H9 (cell line): ENCODE results near the gene RTP3. TPM values are rescaled to one million over a fixed set of nuclear protein-coding genes. Genes with fewer than 3 reads are reported as not detected.

ENCODE experiments used
- DNase-seq: peaks from one replicate; pipeline ENCODE4 v3.0.0-alpha.2; 2017
- H2AFZ ChIP-seq: one replicate; pipeline ENCODE4 v1.6.1; 2013; ENCODE audit warnings: mild to moderate bottlenecking, low read length, control low read depth, moderate library complexity
- H2AK5ac ChIP-seq: 2 replicates; pipeline ENCODE4 v1.6.1; 2013; ENCODE audit warnings: low read length, control low read depth, mixed read lengths; ENCODE audit not compliant: insufficient read length
- H2BK120ac ChIP-seq: one replicate; pipeline ENCODE4 v1.6.1; 2013; ENCODE audit warnings: low read depth, mild to moderate bottlenecking, low read length, control low read depth, inconsistent platforms; ENCODE audit not compliant: poor library complexity, severe bottlenecking
- H2BK12ac ChIP-seq: 2 replicates; pipeline ENCODE4 v1.6.1; 2013; ENCODE audit warnings: low read length, control low read depth, mixed read lengths, low read depth; ENCODE audit not compliant: insufficient read length
- H2BK15ac ChIP-seq: 2 replicates; pipeline ENCODE4 v1.6.1; 2013; ENCODE audit warnings: low read depth, low read length, control low read depth
- H2BK20ac ChIP-seq: one replicate; pipeline ENCODE4 v1.6.1; 2013; ENCODE audit warnings: low read depth, mild to moderate bottlenecking, low read length, control low read depth, inconsistent platforms; ENCODE audit not compliant: poor library complexity, severe bottlenecking
- H2BK5ac ChIP-seq: 2 replicates; pipeline ENCODE4 v1.6.1; 2013; ENCODE audit warnings: low read length, control low read depth, mixed read lengths; ENCODE audit not compliant: insufficient read length
- H3K14ac ChIP-seq: 2 replicates; pipeline ENCODE4 v1.6.1; 2013; ENCODE audit warnings: low read length, control low read depth; ENCODE audit not compliant: insufficient read depth
- H3K18ac ChIP-seq: 2 replicates; pipeline ENCODE4 v1.6.1; 2013; ENCODE audit warnings: low read depth, mild to moderate bottlenecking, mixed read lengths, low read length, control low read depth; ENCODE audit not compliant: insufficient read length
- H3K23ac ChIP-seq: 2 replicates; pipeline ENCODE4 v1.6.1; 2013; ENCODE audit warnings: low read length, control low read depth, mixed read lengths, low read depth; ENCODE audit not compliant: insufficient read length
- H3K23me2 ChIP-seq: 2 replicates; pipeline ENCODE4 v1.6.1; 2013; ENCODE audit warnings: low read depth, mild to moderate bottlenecking, mixed read lengths, low read length, control low read depth; ENCODE audit not compliant: insufficient read length, poor library complexity, severe bottlenecking
- H3K27ac ChIP-seq: 2 replicates; pipeline ENCODE4 v1.5.1; 2013; ENCODE audit warnings: low read length, control low read depth, mixed read lengths, low read depth; ENCODE audit not compliant: insufficient read length
- H3K27me3 ChIP-seq: 2 replicates; pipeline ENCODE4 v1.6.1; 2013; ENCODE audit warnings: low read length, control low read depth, inconsistent platforms; ENCODE audit not compliant: insufficient read depth
- H3K4ac ChIP-seq: 2 replicates; pipeline ENCODE4 v1.6.1; 2013; ENCODE audit warnings: low read depth, mild to moderate bottlenecking, control low read depth, inconsistent platforms, low read length, moderate library complexity
- H3K4me1 ChIP-seq: 2 replicates; pipeline ENCODE4 v1.6.1; 2013; ENCODE audit warnings: low read length, control low read depth, inconsistent platforms; ENCODE audit not compliant: insufficient read depth
- H3K4me2 ChIP-seq: 2 replicates; pipeline ENCODE4 v1.6.1; 2013; ENCODE audit warnings: low read length, control low read depth, mixed read lengths; ENCODE audit not compliant: insufficient read length, insufficient read depth
- H3K56ac ChIP-seq: 2 replicates; pipeline ENCODE4 v1.6.1; 2013; ENCODE audit warnings: low read depth, mild to moderate bottlenecking, mixed read lengths, low read length, control low read depth; ENCODE audit not compliant: insufficient read length
- H3K79me1 ChIP-seq: 2 replicates; pipeline ENCODE4 v1.6.1; 2013; ENCODE audit warnings: low read depth, mild to moderate bottlenecking, moderate library complexity, low read length, control low read depth, inconsistent platforms; ENCODE audit not compliant: insufficient read depth, poor library complexity, severe bottlenecking
- H3K79me2 ChIP-seq: 2 replicates; pipeline ENCODE4 v1.6.1; 2013; ENCODE audit warnings: low read length, control low read depth, inconsistent platforms; ENCODE audit not compliant: insufficient read depth
- H3K9ac ChIP-seq: 2 replicates; pipeline ENCODE4 v1.6.1; 2013; ENCODE audit warnings: low read length, control low read depth, mixed read lengths; ENCODE audit not compliant: insufficient read length; ENCODE audit errors: extremely low read depth
- H3K9me3 ChIP-seq: one replicate; pipeline ENCODE4 v1.6.1; 2013; ENCODE audit warnings: low read depth, low read length, inconsistent platforms; ENCODE audit not compliant: control insufficient read depth
- H3T11ph ChIP-seq: one replicate; pipeline ENCODE4 v1.6.1; 2013; ENCODE audit warnings: mild to moderate bottlenecking, low read length, control low read depth, inconsistent platforms
- H4K20me1 ChIP-seq: one replicate; pipeline ENCODE4 v1.6.1; 2013; ENCODE audit not compliant: control insufficient read depth, insufficient read length, insufficient read depth
- H4K5ac ChIP-seq: 2 replicates; pipeline ENCODE4 v1.6.1; 2013; ENCODE audit warnings: low read depth, mild to moderate bottlenecking, mixed read lengths, low read length, control low read depth; ENCODE audit not compliant: insufficient read length
- H4K8ac ChIP-seq: replicated peaks from 2 replicates; pipeline ENCODE4 v1.6.1; 2013; ENCODE audit warnings: low read length, control low read depth, mixed read lengths, low read depth; ENCODE audit not compliant: insufficient read length
- H4K91ac ChIP-seq: 2 replicates; pipeline ENCODE4 v1.6.1; 2013; ENCODE audit warnings: low read depth, mild to moderate bottlenecking, moderate library complexity, mixed read lengths, low read length, control low read depth; ENCODE audit not compliant: insufficient read length
- H3K27ac Mint-ChIP-seq, 3 experiments: 2 replicates in 2 of 3; 3 replicates in 1 of 3; pipeline ENCODE4 v1.8.0; 2020 to 2021; ENCODE audit warnings: mixed read lengths in 3 of 3, mild to moderate bottlenecking in 1 of 3, moderate library complexity in 1 of 3
- H3K27me3 Mint-ChIP-seq: 2 replicates; pipeline ENCODE4 v1.8.0; 2021; ENCODE audit warnings: low read depth, mild to moderate bottlenecking, moderate library complexity, mixed read lengths
- H3K36me3 Mint-ChIP-seq, 3 experiments: 2 replicates in 2 of 3; 3 replicates in 1 of 3; pipeline ENCODE4 v1.8.0; 2020 to 2021; ENCODE audit warnings: low read depth in 3 of 3, mixed read lengths in 3 of 3; ENCODE audit not compliant: insufficient read depth in 1 of 3
- H3K4me1 Mint-ChIP-seq, 2 experiments: 2 replicates each; pipeline ENCODE4 v1.8.0; 2020; ENCODE audit warnings: mixed read lengths in 2 of 2
- H3K4me3 Mint-ChIP-seq, 2 experiments: 2 replicates in 1 of 2; 3 replicates in 1 of 2; pipeline ENCODE4 v1.8.0; 2020 to 2021; ENCODE audit warnings: mild to moderate bottlenecking in 2 of 2, mixed read lengths in 2 of 2, moderate library complexity in 1 of 2
- H3K9me3 Mint-ChIP-seq, 2 experiments: 2 replicates in 1 of 2; 3 replicates in 1 of 2; pipeline ENCODE4 v1.8.0; 2020; ENCODE audit warnings: mild to moderate bottlenecking in 2 of 2, mixed read lengths in 2 of 2, moderate library complexity in 1 of 2
- WGBS: extraction: QIAGEN DNeasy Blood & Tissue Kit; methylation state at CpG from one replicate; pipeline ENCODE4 v1.1.7; 2013; ENCODE audit warnings: missing lambda C conversion rate, low lambda C conversion rate, mixed read lengths; ENCODE audit not compliant: insufficient read length; ENCODE audit errors: extremely low coverage; 5-methylcytosine and 5-hydroxymethylcytosine counted together
- total RNA-seq: library from RNA; stranded (reverse); gene quantifications from 2 replicates; pipeline ENCODE4 v1.2.1, GENCODE V29; 2021
- TF ChIP-seq, protein P1 (sequence below): fragments of 200-600 bp; sonication (generic); conservative IDR thresholded peaks from 3 replicates; pipeline ENCODE4 v1.8.0; 2021; ENCODE audit warnings: antibody characterized with exemption, mild to moderate bottlenecking

Gene RTP3
- total RNA-seq, 1 experiment from 2014 or later, result not detected

GRCh38 chr3:46506526-46506925 is 8.8 kb downstream of the RTP3 start:
- TF ChIP-seq, protein P1, sequence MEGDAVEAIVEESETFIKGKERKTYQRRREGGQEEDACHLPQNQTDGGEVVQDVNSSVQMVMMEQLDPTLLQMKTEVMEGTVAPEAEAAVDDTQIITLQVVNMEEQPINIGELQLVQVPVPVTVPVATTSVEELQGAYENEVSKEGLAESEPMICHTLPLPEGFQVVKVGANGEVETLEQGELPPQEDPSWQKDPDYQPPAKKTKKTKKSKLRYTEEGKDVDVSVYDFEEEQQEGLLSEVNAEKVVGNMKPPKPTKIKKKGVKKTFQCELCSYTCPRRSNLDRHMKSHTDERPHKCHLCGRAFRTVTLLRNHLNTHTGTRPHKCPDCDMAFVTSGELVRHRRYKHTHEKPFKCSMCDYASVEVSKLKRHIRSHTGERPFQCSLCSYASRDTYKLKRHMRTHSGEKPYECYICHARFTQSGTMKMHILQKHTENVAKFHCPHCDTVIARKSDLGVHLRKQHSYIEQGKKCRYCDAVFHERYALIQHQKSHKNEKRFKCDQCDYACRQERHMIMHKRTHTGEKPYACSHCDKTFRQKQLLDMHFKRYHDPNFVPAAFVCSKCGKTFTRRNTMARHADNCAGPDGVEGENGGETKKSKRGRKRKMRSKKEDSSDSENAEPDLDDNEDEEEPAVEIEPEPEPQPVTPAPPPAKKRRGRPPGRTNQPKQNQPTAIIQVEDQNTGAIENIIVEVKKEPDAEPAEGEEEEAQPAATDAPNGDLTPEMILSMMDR, result no peak

More at GRCh38 chr3:46506526-46506925, 8.8 kb downstream of the RTP3 start:
- Histone ChIP-seq H3K4me1 (peaks cover 18% of the 10 kb centered on the region), H3K27me3 (no peaks in the 10 kb centered on the region), H4K8ac (no peak overlapping the region), H3T11ph (no peak overlapping the region), H2BK12ac (no peak overlapping the region), H3K18ac (no peak overlapping the region), H3K4me2 (no peak overlapping the region), H2AFZ (no peak overlapping the region), H4K91ac (no peak overlapping the region), H2BK20ac (no peak overlapping the region), H4K5ac (no peak overlapping the region), H3K79me1 (no peaks in the 10 kb centered on the region), H2AK5ac (no peak overlapping the region), H3K56ac (no peak overlapping the region), H3K4ac (no peak overlapping the region), H3K9me3 (no peaks in the 10 kb centered on the region), H2BK5ac (no peak overlapping the region), H2BK15ac (no peak overlapping the region), H3K23me2 (no peaks in the 10 kb centered on the region), H3K27ac (no peak overlapping the region), H2BK120ac (no peak overlapping the region), H3K23ac (no peak overlapping the region), H4K20me1 (no peaks in the 10 kb centered on the region), H3K79me2 (no peaks in the 10 kb centered on the region), H3K9ac (no peak overlapping the region), H3K14ac (no peak overlapping the region)
- WGBS, result no CpG with 5 or more reads among the region's 3 CpGs
- peaks cover 0 to 2% of the 10 kb centered on the region in 2 experiments; a peak in 2 of 5 replicates for H3K9me3 Mint-ChIP-seq
- H3K36me3 Mint-ChIP-seq, result peaks cover 0 to 3% (median 0%) of the 10 kb centered on the region in 3 experiments; a peak in 4 of 7 replicates
- DNase-seq, result no peak
- H3K4me1 Mint-ChIP-seq, result peaks cover 33 to 45% of the 10 kb centered on the region in 2 experiments
- H3K27me3 Mint-ChIP-seq, result peaks cover 9% of the 10 kb centered on the region
- no peak overlapping the region for H3K27ac Mint-ChIP-seq
- H3K4me3 Mint-ChIP-seq, result no peak overlapping the region
